OCI-LY1 (cell line): ENCODE measurements around the gene PSORS1C2.

Source experiments
- EZH2 ChIP-seq: fragments of 200-600 bp; sonication (generic), shearing (Covaris generic); IDR thresholded peaks from 2 replicates; pipeline ENCODE4 v1.8.0; 2017; ENCODE audit warnings: borderline replicate concordance, mixed run types, mild to moderate bottlenecking, antibody characterized with exemption, low read length, moderate library complexity, mixed read lengths
- TF ChIP-seq, protein P1 (sequence below): fragments of 200-600 bp; sonication (generic), shearing (Covaris generic); IDR thresholded peaks from 2 replicates; pipeline ENCODE4 v1.5.1; 2017; ENCODE audit warnings: mild to moderate bottlenecking, antibody characterized with exemption, low read length, moderate library complexity, mixed read lengths

DNA sequence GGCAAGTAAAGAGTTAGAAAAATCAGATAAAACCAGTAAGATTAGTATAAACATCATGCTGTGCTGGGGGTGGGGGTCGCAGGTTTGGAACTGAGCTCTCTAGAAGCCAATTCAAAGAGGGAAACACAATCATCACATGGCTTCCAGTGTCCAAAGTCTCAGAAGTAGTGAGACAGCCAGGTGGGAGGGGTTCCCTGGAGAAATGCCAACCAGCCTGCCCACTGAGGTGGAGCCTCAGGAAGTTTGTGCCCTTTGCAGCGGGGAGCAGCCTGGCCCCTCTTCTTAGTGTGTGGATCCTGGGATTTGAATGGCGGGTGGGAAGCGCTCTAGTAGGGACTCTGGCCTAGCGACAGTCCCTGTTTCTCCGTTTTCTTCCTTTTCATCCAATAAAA lies 47.9 kb downstream of the PSORS1C2 start:
- TF ChIP-seq, protein P1, sequence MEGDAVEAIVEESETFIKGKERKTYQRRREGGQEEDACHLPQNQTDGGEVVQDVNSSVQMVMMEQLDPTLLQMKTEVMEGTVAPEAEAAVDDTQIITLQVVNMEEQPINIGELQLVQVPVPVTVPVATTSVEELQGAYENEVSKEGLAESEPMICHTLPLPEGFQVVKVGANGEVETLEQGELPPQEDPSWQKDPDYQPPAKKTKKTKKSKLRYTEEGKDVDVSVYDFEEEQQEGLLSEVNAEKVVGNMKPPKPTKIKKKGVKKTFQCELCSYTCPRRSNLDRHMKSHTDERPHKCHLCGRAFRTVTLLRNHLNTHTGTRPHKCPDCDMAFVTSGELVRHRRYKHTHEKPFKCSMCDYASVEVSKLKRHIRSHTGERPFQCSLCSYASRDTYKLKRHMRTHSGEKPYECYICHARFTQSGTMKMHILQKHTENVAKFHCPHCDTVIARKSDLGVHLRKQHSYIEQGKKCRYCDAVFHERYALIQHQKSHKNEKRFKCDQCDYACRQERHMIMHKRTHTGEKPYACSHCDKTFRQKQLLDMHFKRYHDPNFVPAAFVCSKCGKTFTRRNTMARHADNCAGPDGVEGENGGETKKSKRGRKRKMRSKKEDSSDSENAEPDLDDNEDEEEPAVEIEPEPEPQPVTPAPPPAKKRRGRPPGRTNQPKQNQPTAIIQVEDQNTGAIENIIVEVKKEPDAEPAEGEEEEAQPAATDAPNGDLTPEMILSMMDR = no peak
- no peak for TF ChIP-seq EZH2
